ENCODE measurements around the gene XRCC3.

Gene XRCC3

DNA sequence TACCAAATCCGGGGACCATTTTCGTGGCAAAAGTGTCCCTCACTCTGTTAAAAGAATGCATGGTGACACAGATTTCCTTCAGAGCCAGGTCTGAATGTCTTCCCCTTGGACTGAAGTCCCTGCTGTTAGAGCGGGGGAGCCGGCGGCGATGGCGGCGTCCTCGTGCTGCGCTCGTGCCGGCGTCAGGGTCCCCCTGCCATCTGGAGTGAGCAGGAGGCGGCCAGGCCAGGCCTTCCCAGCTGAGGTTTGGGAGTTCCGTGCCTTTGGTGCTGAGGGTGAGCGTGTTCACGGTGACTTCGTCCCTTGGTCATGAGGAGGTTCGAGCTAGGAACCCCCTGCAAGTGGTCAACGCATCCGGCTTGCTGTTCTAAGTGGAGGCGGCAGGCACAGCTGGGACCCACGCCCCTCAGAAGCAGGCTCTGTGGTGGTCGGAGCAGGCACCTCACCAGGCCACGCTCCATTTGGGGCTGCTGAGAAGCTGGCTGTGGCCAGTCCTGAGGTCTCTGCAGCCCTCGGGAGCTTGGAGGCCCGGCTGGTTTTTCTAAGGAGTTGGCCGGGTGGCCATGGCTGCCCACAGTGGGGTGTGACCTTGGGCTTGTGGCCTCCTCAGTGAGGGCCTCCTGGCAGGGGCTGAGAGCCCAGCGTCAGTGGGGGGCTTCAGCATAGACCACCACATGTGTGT is 9.9 kb upstream of the XRCC3 start:
- DNase-seq, result no peak

- DNase-seq, result no peak
These were observed 8.9 kb upstream of the XRCC3 start for GRCh38 chr14:103724116-103724515.

GRCh38 chr14:103723748-103724081 is 8.5 kb upstream of the XRCC3 start:
- no peak for DNase-seq

- no peak for DNase-seq
These were observed 6.3 kb upstream of the XRCC3 start for GRCh38 chr14:103721334-103722120.

DNA sequence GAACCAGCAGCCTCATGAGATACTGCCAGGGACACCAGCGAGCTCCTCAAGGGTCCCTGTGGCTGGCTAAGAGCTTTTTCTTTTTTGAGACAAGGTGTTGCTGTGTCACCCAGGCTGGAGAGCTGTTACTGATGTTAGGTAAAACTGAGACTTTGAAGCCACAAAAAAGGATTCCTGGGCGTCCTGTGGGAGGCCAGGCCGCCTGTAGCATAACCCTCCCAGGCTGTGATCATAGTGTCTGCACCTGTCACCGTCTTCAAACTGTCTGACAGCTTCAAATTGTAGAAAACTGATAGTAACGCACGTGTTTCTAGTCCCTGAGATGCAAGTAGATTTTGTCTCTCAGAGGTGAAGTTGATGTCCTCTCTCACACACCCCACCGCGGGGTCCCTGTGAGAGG is 4.5 kb upstream of the XRCC3 start:
- DNase-seq, result no peak

- DNase-seq, result no peak
These were observed 3.3 kb upstream of the XRCC3 start for GRCh38 chr14:103718572-103718971.

DNA sequence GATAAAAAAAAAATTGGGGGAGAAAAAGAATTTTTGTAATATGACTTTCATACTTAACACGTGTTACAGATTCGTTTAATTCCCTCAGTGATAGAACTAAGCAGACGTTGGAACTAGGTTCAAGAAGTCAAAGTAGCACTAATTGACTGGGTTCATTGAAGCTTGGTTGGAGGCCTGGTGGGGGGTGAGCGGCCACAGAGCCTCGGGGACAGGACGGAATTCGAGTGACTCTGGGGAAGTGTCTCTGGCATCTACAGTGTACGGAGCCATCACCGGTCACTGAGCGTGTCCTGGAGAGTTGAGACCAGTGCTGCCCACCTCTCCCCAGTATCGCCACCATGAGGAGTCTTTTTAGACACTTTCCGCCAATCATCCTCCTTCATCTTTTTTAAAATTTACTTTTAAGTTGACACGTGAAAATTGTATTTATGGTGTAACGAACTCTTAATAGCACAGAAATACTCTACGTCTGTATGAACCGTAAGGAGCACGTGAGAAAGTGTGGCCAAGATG is 1.7 kb upstream of the XRCC3 start:
- DNase-seq, result no peak

DNA sequence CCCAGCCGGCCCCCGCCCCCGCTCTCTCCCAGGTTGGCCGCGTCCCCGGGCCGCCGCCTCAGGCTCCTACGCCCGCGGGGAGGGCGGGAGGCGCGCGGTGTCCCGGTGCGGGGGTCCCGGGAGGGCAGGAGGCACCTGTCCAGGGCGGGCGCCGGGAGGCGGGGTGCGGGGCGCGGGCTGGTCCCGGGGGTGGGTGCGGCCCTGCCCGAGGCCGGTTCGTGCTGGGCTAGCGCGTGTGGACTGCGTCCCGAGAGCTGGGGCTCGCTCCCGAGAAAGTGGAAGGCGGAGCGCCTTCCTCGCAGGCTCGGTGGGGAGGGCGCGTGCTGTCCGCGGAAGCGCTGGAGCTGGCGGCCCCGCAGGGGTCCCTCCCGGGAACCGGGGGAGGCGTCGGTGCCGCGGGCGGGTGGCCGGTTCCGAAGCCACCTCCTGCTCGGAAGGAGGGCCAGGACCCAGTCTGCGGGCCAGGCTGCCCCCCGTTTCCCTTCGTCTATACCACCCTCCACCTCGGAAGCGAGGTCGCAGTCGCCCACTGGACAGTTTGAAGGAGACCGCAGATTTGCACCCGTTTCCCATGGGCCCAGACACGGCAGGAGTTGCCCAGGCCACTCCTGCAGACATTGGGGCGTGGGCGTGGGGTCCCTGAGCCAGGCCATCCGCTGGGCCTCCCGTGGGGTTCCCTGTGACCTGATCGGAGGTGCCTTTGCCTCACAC is 995 bp upstream of the XRCC3 start:
- no peak for DNase-seq

- no peak for DNase-seq
These were observed 1.1 kb downstream of the XRCC3 start for GRCh38 chr14:103714063-103714724.

DNA sequence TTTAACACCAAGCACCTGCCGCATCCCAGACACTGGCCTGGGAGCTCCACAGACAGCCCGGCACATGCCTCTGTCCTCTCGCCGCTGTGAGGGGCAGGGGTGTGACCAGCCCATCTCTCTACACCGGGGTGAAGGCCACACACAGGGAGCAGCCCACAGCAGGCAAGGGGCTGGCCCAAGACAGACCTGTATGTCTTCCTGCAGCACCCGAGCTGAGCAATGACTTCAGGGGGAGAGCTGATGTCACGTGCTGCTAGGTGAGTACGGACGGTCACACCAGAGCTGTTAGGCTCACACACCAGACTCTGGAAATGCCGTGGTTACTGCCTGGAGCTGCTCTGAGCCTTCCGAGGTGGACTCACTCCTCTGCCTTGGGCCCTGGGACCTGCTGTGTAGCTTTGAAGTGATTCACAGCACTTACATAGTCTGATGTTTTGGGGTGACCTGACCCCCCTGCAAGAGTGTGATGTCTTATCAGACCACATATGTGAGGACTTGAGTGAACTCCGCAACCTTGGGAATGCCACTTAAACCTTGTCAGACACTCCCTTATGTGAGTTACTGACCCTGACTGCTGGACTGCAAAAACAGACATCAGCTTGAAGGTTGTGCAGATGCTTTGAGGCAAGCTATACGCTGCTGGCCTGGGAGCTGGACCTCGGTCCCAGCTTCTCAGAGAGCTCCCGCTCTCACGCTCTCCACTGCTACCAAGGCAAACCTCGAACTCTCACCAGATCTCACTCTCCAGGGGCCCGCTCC is 1.8 kb downstream of the XRCC3 start:
- no peak for DNase-seq

DNA sequence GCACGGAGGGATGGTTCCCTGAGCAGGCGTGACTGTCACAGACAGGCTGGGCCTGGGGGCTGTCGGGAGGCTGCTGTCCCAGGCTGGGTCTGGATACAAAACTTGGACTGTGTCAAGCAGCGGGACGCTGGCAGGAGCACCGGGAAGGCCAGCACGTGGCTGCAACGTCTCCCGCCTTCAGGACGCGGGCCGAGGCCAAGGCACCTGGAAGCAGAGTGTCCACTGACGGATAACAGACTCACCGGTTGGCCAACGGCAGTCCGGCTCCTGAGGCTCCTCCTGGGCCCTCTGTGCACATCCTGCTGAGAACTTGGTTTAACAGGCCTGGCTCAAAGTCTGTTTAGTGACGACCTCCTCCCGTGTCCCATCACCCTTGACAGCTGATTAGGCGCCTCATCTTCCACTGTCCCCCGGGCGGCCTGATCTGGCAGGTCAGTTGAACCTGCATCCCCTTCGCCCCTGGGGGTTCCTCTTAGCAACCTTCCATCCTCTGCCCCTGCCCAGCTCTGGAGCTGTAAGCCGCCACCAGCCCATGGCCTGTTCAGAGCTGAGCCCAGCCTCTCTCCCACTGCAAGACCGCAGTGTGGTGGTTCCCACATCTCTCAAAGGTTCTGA is 2.5 kb downstream of the XRCC3 start:
- DNase-seq, result no peak

GRCh38 chr14:103711516-103712431 is 3.5 kb downstream of the XRCC3 start:
- DNase-seq, result no peak

DNA sequence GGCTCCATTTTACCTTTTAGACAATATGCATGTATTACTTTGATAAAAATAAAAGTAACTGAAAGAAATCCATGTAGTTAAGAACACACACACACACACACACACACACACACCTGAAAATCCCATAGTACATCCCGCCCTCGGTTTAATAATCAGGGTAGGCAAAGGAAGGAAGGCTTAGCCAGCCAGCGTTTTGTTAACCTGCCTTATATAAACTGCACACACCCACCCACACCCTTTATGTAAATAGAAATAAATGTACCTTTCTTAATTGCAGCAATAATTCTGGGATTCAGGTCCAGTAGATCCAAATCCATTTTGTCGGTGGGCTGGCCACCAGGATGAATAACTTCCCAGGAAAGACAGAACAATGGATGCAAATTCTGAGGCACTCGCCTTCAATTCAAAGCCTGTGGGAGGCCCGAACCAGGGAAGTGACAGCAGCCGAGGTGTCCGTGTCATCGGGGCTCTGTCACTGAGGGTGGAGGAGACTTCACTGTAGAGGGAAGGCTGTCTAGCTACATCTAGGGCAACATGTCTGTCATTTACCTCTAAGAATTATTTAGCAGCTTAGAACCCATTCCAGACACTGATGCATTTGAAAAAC is 4.4 kb downstream of the XRCC3 start:
- DNase-seq, result no peak

DNA sequence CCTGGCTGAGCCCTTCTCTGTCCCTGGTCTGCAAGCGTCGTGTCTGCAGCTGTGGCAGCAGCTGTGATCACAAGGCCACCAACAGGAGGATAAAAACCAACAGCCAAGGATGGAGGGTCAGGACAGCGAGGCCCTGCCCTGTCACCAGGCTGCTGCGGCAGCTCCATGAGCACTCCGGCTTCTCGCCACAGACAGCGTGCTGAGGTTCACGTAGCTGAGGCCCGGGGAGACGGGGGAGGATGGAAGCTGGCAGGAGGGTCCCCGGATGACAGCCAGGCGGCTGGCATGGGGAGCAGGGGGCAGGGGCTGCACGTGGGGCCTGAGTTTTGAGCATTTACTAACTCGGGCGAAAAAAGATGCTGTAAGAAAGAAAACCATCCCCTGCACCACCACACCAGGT is 5.4 kb downstream of the XRCC3 start:
- DNase-seq, result no peak

DNA sequence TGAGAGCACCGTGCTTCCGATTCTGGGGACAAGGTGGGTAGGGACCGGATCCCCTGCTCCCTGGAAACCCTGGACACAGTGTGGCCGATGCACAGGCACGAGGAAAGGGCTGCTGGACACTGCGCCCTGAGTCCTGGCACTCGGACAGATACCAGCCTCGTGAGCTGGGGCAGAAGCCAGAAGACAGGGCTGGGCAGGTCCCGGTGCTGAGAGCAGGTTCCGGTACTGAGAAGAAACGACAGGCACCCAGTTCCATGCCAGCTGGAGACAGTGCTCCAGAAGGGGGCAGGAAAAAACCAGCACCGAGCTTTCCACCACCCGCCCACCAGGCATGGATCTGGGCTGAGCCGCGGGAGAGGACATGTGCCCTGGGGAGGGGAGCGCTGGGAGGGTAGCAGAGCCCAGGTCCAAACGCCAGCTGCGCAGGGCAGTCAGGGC is 6.5 kb downstream of the XRCC3 start:
- no peak for DNase-seq

DNA sequence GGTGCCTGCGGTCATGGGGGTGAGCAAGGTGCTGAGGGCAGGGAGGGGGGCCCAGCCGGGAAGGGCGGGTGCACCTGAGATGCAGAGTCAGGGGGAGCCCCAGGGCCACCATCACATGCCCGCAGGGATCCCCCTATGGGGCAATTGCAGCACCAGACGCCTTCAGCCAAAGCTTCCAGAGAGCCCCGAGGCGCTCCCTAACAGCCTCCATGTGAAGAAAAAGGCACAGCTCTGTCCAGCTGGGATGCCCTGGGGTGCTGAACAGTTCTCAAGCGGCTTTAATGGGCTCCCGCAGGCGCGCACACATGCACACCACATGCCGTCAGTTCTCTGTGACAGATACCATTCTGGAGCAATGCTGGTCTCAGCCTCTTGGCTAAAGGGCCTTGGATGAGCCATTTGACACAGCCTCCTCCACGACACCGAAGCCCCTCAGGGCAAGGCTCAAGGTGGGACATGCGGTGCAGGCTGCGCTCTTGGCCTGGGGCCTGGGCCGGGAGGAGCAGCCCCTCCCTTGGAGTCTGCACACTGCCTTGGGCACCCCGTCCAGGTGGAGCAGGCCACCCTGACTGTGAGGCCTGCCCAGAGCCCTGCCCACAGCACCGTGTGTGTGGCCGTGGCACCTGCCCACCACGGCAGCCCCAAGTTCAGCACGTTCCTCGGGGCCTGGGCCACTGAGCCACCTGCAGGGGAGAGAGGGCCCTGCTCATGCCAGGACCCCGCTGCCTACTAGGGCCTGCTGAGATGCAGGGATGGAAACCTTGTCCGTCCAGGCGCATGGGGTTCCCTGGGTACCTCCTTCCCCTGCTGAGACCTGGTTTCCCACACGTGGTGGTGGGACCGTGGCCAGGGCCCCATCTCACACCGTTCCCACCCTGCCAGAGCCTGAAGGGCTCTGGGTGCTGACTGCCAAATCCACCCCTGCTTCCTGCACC is 7.7 kb downstream of the XRCC3 start:
- DNase-seq, result no peak

GRCh38 chr14:103706551-103707328 is 8.5 kb downstream of the XRCC3 start:
- DNase-seq, result no peak

DNA sequence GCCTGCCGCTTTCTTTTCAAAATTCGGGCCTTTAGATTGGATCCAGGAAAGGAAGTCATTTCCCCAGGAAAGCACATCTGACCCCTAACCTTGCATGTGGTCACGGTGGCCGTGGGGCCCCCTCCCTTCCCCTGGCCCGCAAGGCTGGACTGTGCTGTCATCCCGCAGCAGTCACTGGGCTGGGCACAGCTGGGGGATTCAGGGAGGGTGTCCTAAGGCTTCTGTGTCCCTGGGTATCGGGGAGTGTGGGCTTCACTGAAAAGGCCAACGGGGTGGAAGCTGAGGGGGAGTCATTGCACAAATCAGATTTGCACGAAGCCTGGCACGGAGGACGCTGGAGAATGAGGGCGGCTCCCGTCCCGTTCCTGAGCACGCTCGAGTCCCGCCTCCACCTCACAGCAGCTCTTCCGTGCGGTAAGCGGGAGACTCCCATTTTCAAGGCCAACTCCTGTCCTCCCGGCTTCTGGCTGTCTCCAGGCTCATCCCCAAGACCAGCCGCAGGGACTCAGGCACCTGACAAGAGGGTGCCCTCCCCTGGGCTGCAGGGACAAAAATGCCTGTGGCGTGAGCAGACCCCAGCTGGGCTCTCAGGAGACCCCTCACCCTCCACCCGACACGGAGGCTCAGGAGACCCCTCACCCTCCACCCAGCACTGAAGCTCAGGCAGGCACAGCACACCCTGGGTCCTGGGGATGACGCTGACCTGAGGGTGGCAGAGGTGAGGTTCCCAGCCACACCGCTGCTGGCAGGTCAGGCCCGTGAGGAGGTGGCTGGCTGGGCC is 9.6 kb downstream of the XRCC3 start:
- DNase-seq, result no peak

All from NCI-H1105 (cell line).